Inflammatory macrophage treated with lipopolysaccharide for 1 hour (primary cell): ENCODE results near the gene ALKBH5.
"Not testable (repeated sequence)": the region's sequence is repeated elsewhere in the genome, so short reads cannot be mapped to it uniquely, and the experiment has no call there.

Experiments used
- DNase-seq, 2 donors: peaks; one replicate each; pipeline ENCODE4 v3.0.0-alpha.2; 2020 to 2022

ALKBH5 gene

GRCh38 chr17:18186627-18186982, 3.0 kb downstream of the ALKBH5 start:
- no peak for DNase-seq

GRCh38 chr17:18187226-18187625, 3.6 kb downstream of the ALKBH5 start:
- no peak for DNase-seq

GRCh38 chr17:18187821-18188761, 4.5 kb downstream of the ALKBH5 start:
- no peak for DNase-seq

GRCh38 chr17:18190628-18191235, 7.1 kb downstream of the ALKBH5 start:
- DNase-seq, result peak; percentile 28 to 56

- no peak for DNase-seq
These were observed 7.6 kb downstream of the ALKBH5 start for GRCh38 chr17:18191236-18191667.

GRCh38 chr17:18191967-18192366, 8.3 kb downstream of the ALKBH5 start:
- DNase-seq, result no peak

GRCh38 chr17:18194394-18194793, 10.8 kb downstream of the ALKBH5 start:
- DNase-seq, result no peak

GRCh38 chr17:18194804-18195203, 11.2 kb downstream of the ALKBH5 start:
- DNase-seq, result no peak

GRCh38 chr17:18195246-18195645, 11.6 kb downstream of the ALKBH5 start:
- no peak for DNase-seq

GRCh38 chr17:18197535-18198194, 14.0 kb downstream of the ALKBH5 start:
- DNase-seq, result no peak

GRCh38 chr17:18198530-18198929, 14.9 kb downstream of the ALKBH5 start:
- DNase-seq, result no peak

- DNase-seq, result no peak
These were observed 17.5 kb downstream of the ALKBH5 start for GRCh38 chr17:18201108-18201507.

- no peak for DNase-seq
These were observed 19.7 kb downstream of the ALKBH5 start for GRCh38 chr17:18203308-18203707.

- DNase-seq, result no peak
These were observed 22.2 kb downstream of the ALKBH5 start for GRCh38 chr17:18205861-18206260.

- no peak for DNase-seq
These were observed 23.3 kb downstream of the ALKBH5 start for GRCh38 chr17:18206962-18207361.

- no peak for DNase-seq
These were observed 24.5 kb downstream of the ALKBH5 start for GRCh38 chr17:18208092-18208491.

GRCh38 chr17:18213666-18214270, 30.1 kb downstream of the ALKBH5 start:
- no peak for DNase-seq

GRCh38 chr17:18216906-18217305, 33.3 kb downstream of the ALKBH5 start:
- DNase-seq, result not testable (repeated sequence)

GRCh38 chr17:18217412-18218015, 33.9 kb downstream of the ALKBH5 start:
- peak; percentile 30 to 85 for DNase-seq

- DNase-seq, result peak in 1 of 2 donors; percentile 15
These were observed 35.3 kb downstream of the ALKBH5 start for GRCh38 chr17:18218756-18219415.

- DNase-seq, result no peak
These were observed 40.4 kb downstream of the ALKBH5 start for GRCh38 chr17:18224053-18224386.

- DNase-seq, result no peak
These were observed 40.9 kb downstream of the ALKBH5 start for GRCh38 chr17:18224387-18225120.
